Measurements from ENCODE around the gene GRIA4. TPM values are rescaled to one million over a fixed set of nuclear protein-coding genes. Genes with fewer than 3 reads are reported as not detected.

Gene GRIA4
- total and polyA plus RNA-seq, 2 experiments from 2014 or later, result 1.3 to 3.7 TPM

DNA sequence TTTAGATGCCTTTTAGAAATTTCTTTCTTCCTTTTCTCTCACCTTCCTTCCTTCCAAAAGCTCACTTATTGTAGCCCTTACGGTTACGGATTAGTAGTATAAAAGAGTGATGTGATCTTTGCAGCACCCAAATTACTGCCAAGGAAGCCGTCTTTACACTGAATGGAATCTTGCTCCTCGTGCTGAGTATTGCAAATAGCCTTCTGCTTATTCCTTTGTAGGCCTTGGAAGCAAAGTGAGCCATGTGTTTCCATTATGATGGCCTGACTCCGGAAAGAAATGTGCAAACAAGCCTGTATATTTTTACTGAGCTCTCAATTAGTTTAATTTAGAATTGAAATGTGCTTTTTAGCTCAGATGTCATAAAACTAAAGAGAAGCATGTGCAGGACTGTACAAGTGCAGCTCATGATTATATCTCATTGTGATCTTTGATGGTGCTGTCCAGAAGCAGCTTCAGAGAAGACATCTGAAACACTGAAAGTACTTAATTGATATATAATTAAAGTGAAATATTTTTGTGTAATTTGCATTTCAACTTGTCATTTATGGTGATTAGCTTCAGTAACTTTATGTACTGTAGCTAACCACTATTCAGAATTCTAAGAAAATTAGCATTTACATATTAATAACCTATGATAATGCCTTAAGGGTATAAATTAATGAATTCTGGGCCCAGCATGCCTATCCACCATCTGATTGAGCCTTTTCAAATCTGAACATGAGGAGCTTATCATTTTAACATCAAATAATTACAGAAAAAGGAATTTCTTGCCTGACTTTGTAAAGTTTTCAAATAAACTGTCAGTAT is 129.3 kb downstream of the GRIA4 start:
- H3K79me2 ChIP-seq, result no peaks in the 10 kb centered on the region
- H3K4me2 ChIP-seq, result no peak overlapping the region
- no peak overlapping the region for H2AFZ ChIP-seq
- no peak overlapping the region for H3K27ac ChIP-seq
- WGBS (ENCODE audit: low lambda C conversion rate, missing lambda C conversion rate), result 77% methylated on average over 5 of the region's 5 CpGs
- no peaks in the 10 kb centered on the region for H3K36me3 ChIP-seq (replicated peaks; ENCODE audit: insufficient read depth, low read depth)
- no peaks in the 10 kb centered on the region for H3K9me2 ChIP-seq (replicated peaks; ENCODE audit: insufficient read depth)
- no peaks in the 10 kb centered on the region for H4K20me1 ChIP-seq (ENCODE audit: insufficient read depth, poor library complexity, severe bottlenecking)
- TF ChIP-seq EZH2phosphoT487 (IDR thresholded peaks at IDR 0.05; ENCODE audit: low read depth, severe bottlenecking, unreplicated experiment) (no peak), EZH2 (IDR thresholded peaks at IDR 0.05; ENCODE audit: borderline replicate concordance) (no peak)
- TF ChIP-seq, protein P1, sequence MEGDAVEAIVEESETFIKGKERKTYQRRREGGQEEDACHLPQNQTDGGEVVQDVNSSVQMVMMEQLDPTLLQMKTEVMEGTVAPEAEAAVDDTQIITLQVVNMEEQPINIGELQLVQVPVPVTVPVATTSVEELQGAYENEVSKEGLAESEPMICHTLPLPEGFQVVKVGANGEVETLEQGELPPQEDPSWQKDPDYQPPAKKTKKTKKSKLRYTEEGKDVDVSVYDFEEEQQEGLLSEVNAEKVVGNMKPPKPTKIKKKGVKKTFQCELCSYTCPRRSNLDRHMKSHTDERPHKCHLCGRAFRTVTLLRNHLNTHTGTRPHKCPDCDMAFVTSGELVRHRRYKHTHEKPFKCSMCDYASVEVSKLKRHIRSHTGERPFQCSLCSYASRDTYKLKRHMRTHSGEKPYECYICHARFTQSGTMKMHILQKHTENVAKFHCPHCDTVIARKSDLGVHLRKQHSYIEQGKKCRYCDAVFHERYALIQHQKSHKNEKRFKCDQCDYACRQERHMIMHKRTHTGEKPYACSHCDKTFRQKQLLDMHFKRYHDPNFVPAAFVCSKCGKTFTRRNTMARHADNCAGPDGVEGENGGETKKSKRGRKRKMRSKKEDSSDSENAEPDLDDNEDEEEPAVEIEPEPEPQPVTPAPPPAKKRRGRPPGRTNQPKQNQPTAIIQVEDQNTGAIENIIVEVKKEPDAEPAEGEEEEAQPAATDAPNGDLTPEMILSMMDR (IDR thresholded peaks at IDR 0.05; ENCODE audit: poor library complexity), result no peak
- no peak overlapping the region for H3K4me3 ChIP-seq
- no peaks in the 10 kb centered on the region for H3K27me3 ChIP-seq
- H3K4me1 ChIP-seq (ENCODE audit: insufficient read depth), result no peaks in the 10 kb centered on the region
- H3K9me3 ChIP-seq (ENCODE audit: low read depth), result no peaks in the 10 kb centered on the region
- no peak for DNase-seq (ENCODE audit: low spot score)

DNA sequence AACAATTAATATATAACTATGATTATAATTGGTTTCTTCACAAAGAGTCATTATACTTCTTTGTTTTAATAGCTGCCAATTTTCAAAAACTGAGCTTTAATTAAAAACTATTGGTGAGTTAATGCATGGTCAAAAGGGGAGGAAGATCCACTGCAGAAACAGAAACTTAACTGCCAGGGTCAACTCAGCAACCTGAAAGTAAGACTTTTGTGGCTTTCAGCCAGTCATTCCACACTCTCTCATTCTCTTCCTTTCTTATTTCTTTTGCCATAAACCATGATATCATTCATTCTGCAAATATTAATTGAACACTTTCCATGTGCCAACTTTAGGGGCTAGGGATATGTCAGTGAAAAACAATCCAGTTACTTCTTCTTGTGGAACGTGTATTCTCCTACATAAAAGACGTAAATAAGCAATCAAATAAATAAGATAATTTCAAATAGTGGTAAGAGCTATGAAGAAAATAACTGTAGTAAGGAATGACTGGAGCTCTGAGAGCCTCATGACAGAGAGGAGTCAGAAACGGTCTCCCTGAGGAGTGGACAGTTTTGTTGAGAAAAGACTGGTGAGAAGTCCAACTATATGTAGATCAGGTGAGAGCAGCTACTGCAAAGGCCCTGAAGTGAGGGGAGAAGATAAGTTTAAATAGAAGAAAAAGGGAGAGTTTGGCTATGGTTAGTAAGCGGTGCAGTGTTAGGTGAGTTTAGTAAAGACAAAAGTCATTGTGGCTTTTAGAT is 130.5 kb downstream of the GRIA4 start:
- Histone ChIP-seq H3K36me3 (replicated peaks; ENCODE audit: insufficient read depth, low read depth) (no peaks in the 10 kb centered on the region), H3K79me2 (no peaks in the 10 kb centered on the region), H3K4me2 (no peak overlapping the region), H3K9me2 (replicated peaks; ENCODE audit: insufficient read depth) (no peaks in the 10 kb centered on the region), H3K27me3 (no peaks in the 10 kb centered on the region), H3K9me3 (ENCODE audit: low read depth) (no peaks in the 10 kb centered on the region), H4K20me1 (ENCODE audit: insufficient read depth, poor library complexity, severe bottlenecking) (no peaks in the 10 kb centered on the region), H2AFZ (no peak overlapping the region), H3K27ac (no peak overlapping the region), H3K4me3 (no peak overlapping the region), H3K4me1 (ENCODE audit: insufficient read depth) (no peaks in the 10 kb centered on the region)
- no peak for DNase-seq (ENCODE audit: low spot score)
- WGBS (ENCODE audit: low lambda C conversion rate, missing lambda C conversion rate), result 95% methylated on average over 4 of the region's 4 CpGs
- TF ChIP-seq EZH2 (IDR thresholded peaks at IDR 0.05; ENCODE audit: borderline replicate concordance), result no peak
- TF ChIP-seq, protein P1 (IDR thresholded peaks at IDR 0.05; ENCODE audit: poor library complexity), result no peak
- TF ChIP-seq EZH2phosphoT487 (IDR thresholded peaks at IDR 0.05; ENCODE audit: low read depth, severe bottlenecking, unreplicated experiment), result no peak

DNA sequence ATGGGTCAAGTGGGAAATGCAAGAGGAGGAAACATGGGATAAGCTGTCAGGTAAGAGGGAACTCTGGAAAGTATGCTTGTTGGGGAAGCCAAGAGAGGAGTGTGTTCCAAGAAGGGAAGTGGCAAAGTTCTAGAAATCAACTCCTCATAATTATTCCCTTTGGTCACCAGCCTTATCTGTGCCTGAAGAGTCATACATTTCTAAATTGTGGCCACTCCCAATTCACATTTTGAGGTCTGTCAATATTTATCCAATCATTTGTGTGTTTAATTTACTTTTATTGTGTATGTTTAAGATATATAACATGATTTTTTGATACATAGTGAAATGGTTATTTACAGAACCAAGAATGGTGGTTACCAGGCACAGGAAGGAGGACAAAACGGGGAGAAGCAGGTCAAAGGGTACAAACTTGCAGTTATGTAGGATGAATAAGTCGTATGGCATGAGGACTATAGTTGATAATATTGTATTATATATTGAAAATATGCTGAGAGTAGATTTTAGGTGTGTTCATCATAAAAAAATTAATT is 131.7 kb downstream of the GRIA4 start:
- Histone ChIP-seq H3K4me3 (no peak overlapping the region), H4K20me1 (ENCODE audit: insufficient read depth, poor library complexity, severe bottlenecking) (no peaks in the 10 kb centered on the region), H3K9me3 (ENCODE audit: low read depth) (no peaks in the 10 kb centered on the region), H3K79me2 (no peaks in the 10 kb centered on the region), H2AFZ (no peak overlapping the region), H3K36me3 (replicated peaks; ENCODE audit: insufficient read depth, low read depth) (no peaks in the 10 kb centered on the region), H3K4me1 (ENCODE audit: insufficient read depth) (no peaks in the 10 kb centered on the region), H3K27ac (no peak overlapping the region), H3K4me2 (no peak overlapping the region), H3K9me2 (replicated peaks; ENCODE audit: insufficient read depth) (no peaks in the 10 kb centered on the region), H3K27me3 (no peaks in the 10 kb centered on the region)
- no peak for TF ChIP-seq EZH2phosphoT487 (IDR thresholded peaks at IDR 0.05; ENCODE audit: low read depth, severe bottlenecking, unreplicated experiment)
- 72% methylated on average over 2 of the region's 2 CpGs for WGBS (ENCODE audit: low lambda C conversion rate, missing lambda C conversion rate)
- DNase-seq (ENCODE audit: low spot score), result no peak

DNA sequence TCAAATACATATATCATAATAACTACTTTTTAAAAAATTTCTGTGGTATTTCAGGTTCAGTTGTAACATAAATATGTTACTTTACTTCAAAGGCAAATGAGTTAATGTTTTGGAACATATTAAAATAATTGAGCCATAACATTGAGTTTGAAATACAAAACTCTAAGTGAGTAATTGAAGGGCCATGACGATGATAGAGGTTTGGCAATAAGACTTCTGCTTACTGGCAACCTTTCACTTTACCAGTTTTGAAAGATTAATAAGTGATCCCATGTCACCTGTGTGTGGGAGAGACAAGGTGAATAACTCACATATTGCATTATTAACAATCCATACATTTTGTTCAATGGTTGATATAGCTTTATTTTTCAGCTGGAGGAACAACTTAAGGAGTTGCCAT is 144.4 kb downstream of the GRIA4 start:
- H4K20me1 ChIP-seq (ENCODE audit: insufficient read depth, poor library complexity, severe bottlenecking), result no peaks in the 10 kb centered on the region
- H3K4me2 ChIP-seq, result no peak overlapping the region
- 81% methylated on average over 1 of the region's 1 CpG for WGBS (ENCODE audit: low lambda C conversion rate, missing lambda C conversion rate)
- no peak overlapping the region for H3K27ac ChIP-seq
- no peaks in the 10 kb centered on the region for H3K9me3 ChIP-seq (ENCODE audit: low read depth)
- H3K36me3 ChIP-seq (replicated peaks; ENCODE audit: insufficient read depth, low read depth), result no peaks in the 10 kb centered on the region
- no peaks in the 10 kb centered on the region for H3K4me1 ChIP-seq (ENCODE audit: insufficient read depth)
- H3K27me3 ChIP-seq, result no peaks in the 10 kb centered on the region
- H2AFZ ChIP-seq, result no peak overlapping the region
- H3K4me3 ChIP-seq, result no peak overlapping the region
- TF ChIP-seq EZH2phosphoT487 (IDR thresholded peaks at IDR 0.05; ENCODE audit: low read depth, severe bottlenecking, unreplicated experiment), result no peak
- TF ChIP-seq, protein P1 (IDR thresholded peaks at IDR 0.05; ENCODE audit: poor library complexity), result no peak
- no peak for TF ChIP-seq EZH2 (IDR thresholded peaks at IDR 0.05; ENCODE audit: borderline replicate concordance)
- no peaks in the 10 kb centered on the region for H3K79me2 ChIP-seq
- no peak for DNase-seq (ENCODE audit: low spot score)
- no peaks in the 10 kb centered on the region for H3K9me2 ChIP-seq (replicated peaks; ENCODE audit: insufficient read depth)
